Endothelial cell of hepatic sinusoid (primary cell): ENCODE data around the gene C2orf74.

Experiments used
- in situ Hi-C: cut with HindIII; loops from 2 replicates; pipeline ENCODE4 v1.10.0; 2017; ENCODE audit warnings: low sequenced_read_pairs

C2orf74 gene

GRCh38 chr2:61210332-61210981 lies 48.5 kb downstream of the C2orf74 start:
- in situ Hi-C loops, result no loop called here

DNA sequence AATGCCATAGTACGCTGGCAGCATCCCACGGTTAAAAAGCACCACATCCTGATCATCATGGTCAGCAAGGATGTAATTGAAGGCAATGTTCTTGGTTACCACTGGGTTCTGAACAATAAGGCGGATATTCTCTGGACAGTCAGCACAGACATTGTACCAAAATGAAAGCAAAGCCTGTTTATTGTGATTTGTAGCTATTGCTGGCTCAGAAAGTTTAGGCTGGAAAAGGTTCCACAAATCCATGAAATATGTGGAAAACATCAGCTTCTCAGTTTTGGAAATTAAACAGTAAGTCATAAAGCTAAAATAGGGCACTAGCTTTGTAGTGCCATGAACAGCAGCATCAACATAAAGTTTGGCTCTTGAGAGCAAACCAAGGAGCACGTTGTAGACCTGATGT lies 52.2 kb downstream of the C2orf74 start:
- in situ Hi-C loops, result no loop called here
